Activated effector memory CD4-positive, alpha-beta T cell treated with anti-CD3 and anti-CD28 coated beads, Interleukin-2, amount 50 U/mL, for 16 hours (primary cell): ENCODE data around the gene KRT78.

Experiments used
- DNase-seq: peaks from one replicate; pipeline ENCODE4 v3.0.0-alpha.2; 2020

The KRT78 gene

DNA sequence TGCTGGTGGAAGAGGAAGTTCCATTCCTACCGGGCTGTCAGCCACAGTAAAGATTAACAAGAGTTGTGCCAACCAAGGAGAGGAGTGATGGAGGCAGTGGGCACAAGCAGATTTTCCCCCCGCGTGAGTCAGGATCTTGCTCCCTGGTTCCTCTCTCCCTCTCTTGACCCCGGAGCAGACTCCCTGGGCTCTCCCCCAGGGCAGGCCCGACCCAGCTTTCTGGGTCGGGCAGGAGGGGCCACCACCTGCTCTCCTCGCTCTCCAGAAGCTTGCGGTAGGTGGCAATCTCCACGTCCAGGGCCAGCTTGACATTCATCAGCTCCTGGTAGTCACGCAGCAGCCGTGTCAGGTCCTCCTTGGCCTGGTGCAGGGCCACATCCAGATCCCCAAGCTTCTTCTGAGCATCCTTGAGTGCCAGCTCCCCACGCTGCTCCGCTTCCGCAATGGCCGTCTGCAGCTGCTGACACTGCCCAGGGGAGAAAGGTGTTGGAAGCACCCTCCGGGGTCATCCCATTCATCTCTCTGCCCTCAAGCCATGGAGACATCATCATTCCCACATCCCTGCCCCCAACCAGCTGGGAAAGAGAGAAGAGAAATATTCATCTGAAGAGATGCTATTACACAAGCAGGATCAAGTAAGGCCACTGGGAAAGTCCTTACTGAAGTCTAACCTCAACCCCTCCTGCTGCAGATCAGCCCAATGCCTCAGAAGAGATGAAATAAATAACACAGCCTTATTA, 25.9 kb downstream of the KRT78 start:
- no peak for DNase-seq

GRCh38 chr12:52821826-52822660, 26.8 kb downstream of the KRT78 start:
- no peak for DNase-seq

- no peak for DNase-seq
Observed at GRCh38 chr12:52821071-52821730, 27.6 kb downstream of the KRT78 start.

DNA sequence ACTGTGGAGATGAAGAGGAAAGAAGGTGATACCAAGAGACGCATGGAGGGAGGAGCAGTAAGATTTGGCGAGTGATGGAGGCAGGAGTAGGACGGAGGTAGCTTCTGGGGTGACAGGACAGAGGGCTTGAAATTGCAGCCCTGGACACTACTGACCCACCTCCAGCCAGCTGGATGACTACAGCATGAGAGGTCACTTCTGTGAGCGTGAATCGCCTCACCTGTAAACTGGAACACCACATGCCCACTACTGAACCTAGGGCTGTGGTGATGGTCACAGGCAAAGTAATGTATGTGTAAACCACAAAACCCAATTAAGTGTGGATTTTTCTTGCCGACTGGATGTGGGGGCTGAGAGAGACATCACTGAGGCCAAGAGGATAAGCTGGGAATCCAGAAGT, 28.3 kb downstream of the KRT78 start:
- no peak for DNase-seq

GRCh38 chr12:52819731-52820510, 28.9 kb downstream of the KRT78 start:
- no peak for DNase-seq

GRCh38 chr12:52818887-52819420, 29.8 kb downstream of the KRT78 start:
- no peak for DNase-seq

DNA sequence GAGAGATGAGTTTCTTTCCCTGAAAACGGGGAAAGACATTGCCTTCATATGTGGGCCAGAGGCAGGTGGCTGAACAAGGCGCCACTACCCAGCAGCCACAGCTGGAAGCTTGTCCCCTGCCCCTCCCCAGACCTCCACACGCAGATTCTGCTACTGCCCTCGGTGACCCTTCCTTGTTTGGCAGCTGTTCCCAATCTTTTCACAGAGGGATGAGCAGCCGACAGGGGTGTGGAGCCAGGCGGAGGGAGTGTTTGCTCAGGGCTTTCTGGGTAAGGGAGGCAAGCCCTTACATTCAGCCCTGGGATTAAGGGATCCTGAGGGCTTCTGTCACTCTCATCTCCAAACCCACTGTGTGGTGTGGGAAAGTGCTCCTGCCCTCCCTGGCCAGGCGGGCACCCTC, 30.4 kb downstream of the KRT78 start:
- DNase-seq: no peak

GRCh38 chr12:52817699-52818238, 31.0 kb downstream of the KRT78 start:
- DNase-seq: no peak

DNA sequence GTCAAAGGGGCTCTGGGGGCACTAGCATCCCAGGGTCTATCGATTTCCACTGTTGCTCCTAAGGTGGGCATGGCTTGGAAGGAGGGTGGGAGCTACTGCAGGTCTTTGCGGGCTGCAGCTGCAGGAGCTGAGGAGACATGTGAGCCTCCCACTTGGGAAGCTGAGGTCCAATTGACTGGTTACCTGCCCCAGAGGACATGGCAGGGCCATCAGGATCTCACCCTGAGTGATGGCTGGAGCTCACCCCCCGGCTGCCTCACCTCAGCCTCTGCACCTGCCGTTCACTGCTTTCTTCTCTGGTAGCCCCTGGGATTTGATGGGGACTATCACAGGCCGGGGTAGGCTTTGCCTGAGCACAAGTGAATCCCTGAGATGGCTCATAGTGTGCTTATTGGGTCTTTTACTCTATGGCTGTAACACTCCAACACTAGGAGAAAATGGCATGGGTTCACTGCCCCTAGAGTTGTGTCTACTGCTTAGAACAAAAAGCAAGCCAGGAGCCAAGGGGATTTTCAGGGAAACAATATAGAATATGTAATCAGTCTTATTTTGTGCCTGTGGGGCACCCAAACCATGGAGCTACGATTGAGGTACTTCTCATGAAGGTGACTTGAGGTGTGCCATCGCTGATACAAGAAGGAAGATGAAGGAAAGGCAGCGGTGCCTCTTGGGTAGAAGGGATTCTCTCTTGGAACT, 31.6 kb downstream of the KRT78 start:
- no peak for DNase-seq

GRCh38 chr12:52815676-52816588, 32.9 kb downstream of the KRT78 start:
- DNase-seq: no peak

- DNase-seq: no peak
Observed at GRCh38 chr12:52815161-52815560, 33.6 kb downstream of the KRT78 start.

DNA sequence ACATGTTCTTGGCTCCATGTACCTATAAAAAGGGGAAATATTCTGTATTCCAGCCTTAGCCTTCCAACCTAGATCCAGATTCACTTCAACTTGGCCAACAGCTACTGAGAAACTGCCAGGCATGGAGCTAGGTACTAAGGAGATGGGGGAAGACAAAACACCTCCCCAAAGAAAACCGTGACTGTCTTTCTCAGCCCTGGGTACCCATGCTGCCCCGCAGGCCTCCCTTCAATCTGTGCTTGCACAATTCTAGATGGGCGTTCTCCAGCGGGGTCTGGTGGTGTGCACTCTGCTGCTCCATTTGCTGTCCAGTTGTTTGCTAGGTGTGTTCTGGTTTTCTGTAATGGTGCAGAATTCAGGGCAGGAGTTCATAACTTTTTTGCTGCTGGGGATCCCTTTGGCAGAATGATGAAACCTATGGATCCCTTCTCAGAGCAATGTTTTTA, 34.1 kb downstream of the KRT78 start:
- DNase-seq: no peak

GRCh38 chr12:52813885-52814709, 34.7 kb downstream of the KRT78 start, which contains the start of gene KRT4:
KRT4 (minus strand) TSS chr12:52814116; CDS start chr12:52814058, 58 bp downstream.
- no peak for DNase-seq

DNA sequence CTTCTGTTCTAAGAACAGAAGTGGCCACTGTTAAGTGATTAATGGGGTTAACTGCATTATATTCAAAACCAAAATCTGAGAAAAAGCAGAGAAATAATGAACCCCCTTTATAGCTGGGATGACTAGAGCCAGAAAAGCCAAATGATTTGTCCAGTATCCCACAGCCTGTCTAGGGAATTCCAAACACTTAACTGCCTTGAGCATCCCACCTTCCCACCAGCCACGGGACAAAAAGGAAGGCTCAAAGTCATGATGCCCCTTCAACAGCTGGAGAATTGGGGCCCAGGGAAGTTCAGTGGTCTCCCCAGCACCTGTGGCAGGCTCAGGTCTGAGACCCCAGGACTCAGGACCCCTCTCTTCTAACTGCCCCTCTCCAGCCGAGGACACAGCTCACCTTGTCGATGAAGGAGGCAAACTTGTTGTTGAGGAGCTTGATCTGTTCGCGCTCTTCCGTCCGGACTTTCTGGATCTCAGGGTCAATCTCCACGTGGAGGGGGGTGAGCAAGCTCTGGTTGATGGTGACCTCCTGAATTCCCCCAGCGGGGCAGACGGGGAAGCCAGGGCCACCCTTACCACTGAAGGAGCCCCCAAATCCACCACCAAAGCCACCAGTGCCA, 35.5 kb downstream of the KRT78 start:
- no peak for DNase-seq

DNA sequence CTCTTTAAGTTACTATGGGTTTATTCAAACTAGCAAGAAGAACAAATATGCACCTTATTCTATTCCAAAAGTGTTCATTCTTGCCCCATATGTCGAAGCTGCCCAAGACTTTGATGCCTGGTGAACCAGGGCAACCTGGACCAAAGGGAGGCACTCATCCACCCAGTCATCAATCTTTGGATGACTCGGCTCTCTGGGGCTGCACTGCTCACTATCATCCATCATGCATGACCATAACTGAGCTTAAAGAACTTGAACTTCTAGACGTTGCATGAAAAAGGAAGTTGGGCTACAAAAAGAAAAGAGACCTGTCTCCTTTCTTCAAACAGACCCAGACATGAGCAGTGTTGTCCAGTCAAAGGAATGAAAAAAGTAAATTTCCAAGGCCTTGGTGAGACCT, 36.0 kb downstream of the KRT78 start:
- DNase-seq: no peak

DNA sequence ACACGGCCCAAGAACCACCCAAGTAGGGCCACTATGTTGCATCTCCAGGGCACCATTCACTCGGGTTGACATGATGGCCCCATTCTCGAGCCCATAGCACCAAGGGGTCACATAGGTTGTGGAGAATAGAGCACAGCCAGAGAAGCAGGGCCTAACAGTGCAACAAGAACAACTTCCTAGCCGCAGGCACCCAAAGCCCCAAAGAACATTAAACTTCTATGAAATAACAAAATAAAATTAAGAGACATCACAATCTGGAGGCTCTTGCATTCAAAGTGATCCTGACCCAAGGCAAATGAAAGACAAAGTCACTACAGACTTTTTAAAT, 36.8 kb downstream of the KRT78 start:
- DNase-seq: no peak

- DNase-seq: no peak
Observed at GRCh38 chr12:52811191-52812072, 37.4 kb downstream of the KRT78 start.

DNA sequence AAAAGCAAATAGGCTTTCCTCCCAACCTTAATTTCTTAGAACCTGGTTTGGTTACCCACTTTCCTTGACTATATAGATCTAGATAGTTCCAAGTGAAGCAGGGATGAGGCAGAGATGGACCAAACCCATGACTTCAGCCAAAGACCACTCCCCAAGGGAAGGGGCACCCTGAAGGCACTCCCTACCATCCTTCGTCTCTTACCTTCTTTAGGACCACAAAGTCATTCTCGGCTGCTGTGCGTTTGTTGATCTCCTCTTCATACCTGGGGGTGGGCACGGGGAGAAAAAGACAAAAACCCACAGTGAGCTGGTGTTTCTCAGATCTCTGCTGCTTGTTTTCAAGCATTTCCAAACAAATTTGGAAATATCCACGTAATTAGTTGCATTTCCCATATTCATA, 38.2 kb downstream of the KRT78 start:
- DNase-seq: no peak
